Measurements from ENCODE around the gene FBXO42. TPM values are rescaled to one million over a fixed set of nuclear protein-coding genes. Genes with fewer than 3 reads are reported as not detected.

Gene FBXO42
- total RNA-seq, 1 experiment from 2014 or later, result 21.9 TPM

- ChIA-PET POLR2A (no interaction called here), CTCF (interaction anchor here (0.6 to 0.7 kb wide), 2 partner anchors 8 to 9 kb away, joined by 3 to 4 read pairs; no protein-coding TSS in a partner anchor)
- Mint-ChIP-seq H3K4me1 (ENCODE audit: insufficient read depth, unreplicated experiment) (peaks cover 14% of the 10 kb centered on the region), H3K36me3 (ENCODE audit: insufficient read depth, unreplicated experiment) (peaks cover 42% of the 10 kb centered on the region), H3K27me3 (ENCODE audit: insufficient read depth, unreplicated experiment) (no peaks in the 10 kb centered on the region), H3K4me3 (ENCODE audit: unreplicated experiment) (no peak overlapping the region), H3K27ac (ENCODE audit: low read depth, unreplicated experiment) (no peak overlapping the region), H3K9me3 (ENCODE audit: unreplicated experiment) (no peaks in the 10 kb centered on the region)
- TF ChIP-seq CTCF (IDR thresholded peaks at IDR 0.05; ENCODE audit: unreplicated experiment), result no peak
- BruUV-seq (replicated peaks), result no TSS peak
- no peak for DNase-seq (ENCODE audit: unreplicated experiment)
- intact Hi-C loops (cut with micrococcal nuclease), result no loop called here
Observed at GRCh38 chr1:16256478-16256877, 95.8 kb downstream of the FBXO42 start.

GRCh38 chr1:16254263-16254928, 97.9 kb downstream of the FBXO42 start:
- CTCF ChIA-PET, result interaction anchor here (0.5 to 1.5 kb wide), 5 partner anchors 10 to 639 kb away, joined by 3 to 4 read pairs (median 4); no protein-coding TSS in a partner anchor
- DNase-seq (ENCODE audit: unreplicated experiment), result no peak
- BruUV-seq (replicated peaks), result no TSS peak
- TF ChIP-seq CTCF (IDR thresholded peaks at IDR 0.05; ENCODE audit: unreplicated experiment), result no peak
- no peaks in the 10 kb centered on the region for H3K27me3 Mint-ChIP-seq (ENCODE audit: insufficient read depth, unreplicated experiment)
- intact Hi-C loops (cut with micrococcal nuclease), result no loop called here
- peaks cover 62% of the 10 kb centered on the region for H3K36me3 Mint-ChIP-seq (ENCODE audit: insufficient read depth, unreplicated experiment)
- POLR2A ChIA-PET, result interaction anchor here (1.0 to 1.4 kb wide), 2 partner anchors 12 to 17 kb away, joined by 3 to 5 read pairs; partner anchors contain the start of gene CPLANE2
- peaks cover 23% of the 10 kb centered on the region for H3K4me1 Mint-ChIP-seq (ENCODE audit: insufficient read depth, unreplicated experiment)
- H3K4me3 Mint-ChIP-seq (ENCODE audit: unreplicated experiment), result no peak overlapping the region
- H3K9me3 Mint-ChIP-seq (ENCODE audit: unreplicated experiment), result no peaks in the 10 kb centered on the region
- no peak overlapping the region for H3K27ac Mint-ChIP-seq (ENCODE audit: low read depth, unreplicated experiment)

- Mint-ChIP-seq H3K27me3 (ENCODE audit: insufficient read depth, unreplicated experiment) (no peaks in the 10 kb centered on the region), H3K27ac (ENCODE audit: low read depth, unreplicated experiment) (no peak overlapping the region), H3K36me3 (ENCODE audit: insufficient read depth, unreplicated experiment) (peaks cover 67% of the 10 kb centered on the region), H3K4me1 (ENCODE audit: insufficient read depth, unreplicated experiment) (peaks cover 32% of the 10 kb centered on the region), H3K9me3 (ENCODE audit: unreplicated experiment) (no peaks in the 10 kb centered on the region), H3K4me3 (ENCODE audit: unreplicated experiment) (no peak overlapping the region)
- TF ChIP-seq CTCF (IDR thresholded peaks at IDR 0.05; ENCODE audit: unreplicated experiment), result no peak
- BruUV-seq (replicated peaks), result no TSS peak
- no peak for DNase-seq (ENCODE audit: unreplicated experiment)
- ChIA-PET CTCF (interaction anchor here (0.5 to 1.5 kb wide), 4 partner anchors 9 to 638 kb away, joined by 3 to 4 read pairs (median 4); partner anchors contain the start of gene UQCRHL), POLR2A (interaction anchor here (1.4 kb wide), 1 partner anchor 16 kb away, joined by 5 read pairs; the partner anchor contains the start of gene CPLANE2)
- intact Hi-C loops (cut with micrococcal nuclease), result no loop called here
Observed at GRCh38 chr1:16253332-16253922, 98.9 kb downstream of the FBXO42 start.

GRCh38 chr1:16252912-16253311, 99.4 kb downstream of the FBXO42 start:
- Mint-ChIP-seq H3K4me1 (ENCODE audit: insufficient read depth, unreplicated experiment) (peaks cover 35% of the 10 kb centered on the region), H3K27ac (ENCODE audit: low read depth, unreplicated experiment) (no peak overlapping the region)

More at GRCh38 chr1:16252912-16253311, 99.4 kb downstream of the FBXO42 start:
- CTCF ChIA-PET, result no interaction called here
- no peaks in the 10 kb centered on the region for H3K27me3 Mint-ChIP-seq (ENCODE audit: insufficient read depth, unreplicated experiment)
- peaks cover 68% of the 10 kb centered on the region for H3K36me3 Mint-ChIP-seq (ENCODE audit: insufficient read depth, unreplicated experiment)
- no peak for TF ChIP-seq CTCF (IDR thresholded peaks at IDR 0.05; ENCODE audit: unreplicated experiment)
- no peak overlapping the region for H3K4me3 Mint-ChIP-seq (ENCODE audit: unreplicated experiment)
- POLR2A ChIA-PET, result interaction anchor here (2.1 kb wide), 1 partner anchor 99 kb away, joined by 5 read pairs; the partner anchor contains the start of gene FBXO42
- no peaks in the 10 kb centered on the region for H3K9me3 Mint-ChIP-seq (ENCODE audit: unreplicated experiment)
- intact Hi-C loops (cut with micrococcal nuclease), result no loop called here
- BruUV-seq (replicated peaks), result no TSS peak
- no peak for DNase-seq (ENCODE audit: unreplicated experiment)
